Fibroblast of villous mesenchyme (primary cell): ENCODE data around the gene SORBS1. TPM values are rescaled to one million over a fixed set of nuclear protein-coding genes. Genes with fewer than 3 reads are reported as not detected.
A peak's percentile ranks its signal among the peaks of the same experiment; 100 is the strongest.

ENCODE experiments used
- DNase-seq: peaks from one replicate; pipeline ENCODE4 v3.0.0-alpha.2; 2010; ENCODE audit warnings: low read depth
- H3K4me3 ChIP-seq: 2 replicates; pipeline ENCODE4 v1.5.1; 2011; ENCODE audit warnings: low read depth, mild to moderate bottlenecking, low read length
- CTCF ChIP-seq: IDR thresholded peaks from 2 replicates; pipeline ENCODE4 v1.5.1; 2012; ENCODE audit warnings: low read depth, mild to moderate bottlenecking, low read length; ENCODE audit not compliant: insufficient read depth
- total RNA-seq: library from RNA; depleted of rRNA; stranded (reverse); fragments of >200 nt; gene quantifications from 2 replicates; pipeline ENCODE4 v1.2.3, GENCODE V29; 2012

Gene SORBS1
- total RNA-seq, 1 donor: 8.2 TPM

DNA sequence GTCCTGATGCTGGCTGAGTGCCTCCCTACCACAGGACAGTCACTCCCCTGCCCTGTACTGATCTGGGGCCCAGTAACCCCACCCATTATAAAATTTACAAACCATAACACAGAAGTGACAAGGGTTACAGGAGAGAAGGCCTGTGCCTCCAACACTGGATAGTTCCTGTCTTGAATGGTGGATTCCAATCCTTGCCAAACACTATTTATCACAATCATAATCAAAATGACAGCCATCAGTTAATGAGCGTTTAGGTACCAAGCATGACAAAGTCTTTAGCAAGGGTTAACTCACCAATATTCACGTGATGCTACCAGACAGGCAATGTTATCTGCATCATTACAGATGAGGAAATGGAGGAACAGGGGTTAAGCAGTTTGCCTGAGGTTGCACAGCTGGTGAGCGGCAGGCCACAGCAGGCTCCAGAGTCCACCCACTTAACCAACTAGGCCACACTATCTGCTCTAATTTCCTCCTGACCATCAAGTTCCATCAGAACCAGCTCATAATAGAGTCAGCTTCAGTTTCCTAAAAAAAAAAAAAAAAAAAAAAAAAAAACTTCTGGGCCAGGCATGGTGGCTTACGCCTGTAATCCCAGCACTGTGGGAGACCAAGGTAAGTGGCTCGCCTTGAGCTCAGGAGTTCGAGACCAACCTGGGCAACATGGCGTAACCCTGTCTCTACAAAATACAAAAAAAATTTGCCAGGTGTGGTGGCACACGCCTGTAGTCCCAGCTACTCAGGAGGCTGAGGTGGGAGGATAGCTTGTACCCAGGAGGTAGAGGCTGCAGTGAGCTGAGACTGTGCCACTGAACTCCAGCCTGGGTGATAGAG lies 284.6 kb downstream of the SORBS1 start:
- no peak overlapping the region for H3K4me3 ChIP-seq
- TF ChIP-seq CTCF: no peak
- DNase-seq: peak; percentile 77

DNA sequence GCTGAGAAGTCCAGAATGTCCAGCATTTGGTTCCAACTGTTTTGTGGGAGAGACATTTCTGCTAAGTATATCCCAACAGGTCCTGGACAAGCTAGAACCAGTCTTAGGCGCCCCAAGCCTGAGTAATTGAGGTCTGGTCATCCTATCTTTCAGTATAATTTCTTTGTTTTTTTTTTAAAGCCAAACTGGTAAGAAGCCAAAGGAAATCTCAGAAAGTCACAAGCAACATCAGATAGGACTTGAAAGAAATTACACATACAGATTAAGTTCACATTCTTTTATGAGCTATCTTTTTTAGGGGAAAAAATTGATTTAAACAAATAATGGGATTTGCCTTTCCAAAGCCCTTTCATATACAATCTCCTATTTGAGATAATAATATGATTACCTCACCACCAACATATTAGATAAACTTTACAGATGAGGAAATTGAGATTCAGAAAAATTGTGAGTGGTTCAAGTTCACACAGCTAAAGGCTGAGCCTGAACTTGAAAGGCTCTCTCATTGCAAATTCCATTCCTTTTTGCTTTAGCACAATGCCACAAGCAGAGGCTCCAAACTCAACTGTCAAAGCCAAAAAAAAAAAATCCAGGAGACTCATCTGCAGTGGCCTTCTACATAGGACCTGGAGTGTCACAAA lies 285.3 kb downstream of the SORBS1 start:
- H3K4me3 ChIP-seq: no peak overlapping the region
- peak; percentile 88 for DNase-seq
- TF ChIP-seq CTCF: no peak

DNA sequence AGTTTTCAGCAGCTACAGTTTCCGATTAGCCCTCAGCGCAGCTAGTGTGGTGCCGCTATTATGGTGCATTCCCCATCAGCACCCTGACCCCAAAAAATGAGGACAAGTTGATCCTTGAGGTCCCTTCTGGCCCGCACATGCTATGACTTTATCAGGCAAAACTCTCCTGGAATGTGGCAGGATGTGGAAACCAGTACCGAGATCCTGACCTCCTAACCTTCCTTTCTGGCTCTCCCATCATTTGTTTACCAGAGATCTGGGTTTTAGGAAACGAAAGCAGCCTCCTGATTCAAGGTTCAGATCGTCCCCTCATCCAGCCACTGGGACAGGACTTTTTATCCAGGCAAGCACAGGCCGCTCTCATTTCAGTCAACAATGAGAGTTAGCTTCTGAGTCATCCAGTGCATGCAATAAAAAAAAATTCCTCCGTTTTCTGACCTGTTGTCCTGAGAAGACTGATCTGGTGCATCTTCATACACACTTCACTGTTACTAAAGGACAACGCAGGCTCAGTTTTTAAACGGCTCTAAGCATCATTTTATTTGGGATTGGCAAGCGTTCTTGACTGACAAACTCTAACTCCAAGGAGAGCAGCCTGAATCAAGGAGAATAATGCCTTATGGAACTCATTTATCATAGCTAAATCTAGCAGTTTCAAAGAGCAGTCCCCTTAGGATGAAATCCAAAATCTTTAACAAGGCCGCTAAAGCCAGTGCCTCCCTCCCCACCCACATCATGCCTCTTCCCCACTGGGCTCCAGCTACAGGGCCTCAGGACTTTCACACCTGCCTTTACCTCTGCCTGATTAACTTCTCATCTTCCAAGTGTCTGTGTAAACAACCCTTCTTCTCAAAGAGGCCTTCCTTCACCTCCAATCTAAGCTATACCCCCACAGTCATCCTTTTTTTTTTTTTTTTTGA lies 287.5 kb downstream of the SORBS1 start:
- DNase-seq: peak; percentile 99
- TF ChIP-seq CTCF: no peak
- peak overlapping the region; percentile 19 for H3K4me3 ChIP-seq

DNA sequence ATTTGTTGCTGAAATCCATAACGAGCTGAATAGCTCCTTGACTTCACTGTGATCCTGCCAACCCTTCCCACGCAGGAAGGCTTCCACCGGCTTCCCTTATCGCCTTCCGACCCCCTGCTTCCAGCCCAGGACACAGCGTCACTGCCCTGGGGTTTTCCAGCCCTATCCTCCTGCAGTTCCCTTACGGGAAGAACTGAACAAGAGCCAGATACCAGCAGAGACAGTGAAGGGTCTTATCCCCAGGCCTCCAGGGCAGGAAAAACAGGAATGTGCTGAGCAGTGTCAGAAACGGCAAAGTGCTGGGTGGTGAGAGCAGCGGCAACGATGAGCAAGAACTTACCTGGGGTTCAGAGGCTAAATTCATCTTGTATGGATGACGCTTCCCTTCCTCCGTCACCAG lies 292.7 kb downstream of the SORBS1 start:
- H3K4me3 ChIP-seq: no peak overlapping the region
- no peak for TF ChIP-seq CTCF
- peak; percentile 86 for DNase-seq

DNA sequence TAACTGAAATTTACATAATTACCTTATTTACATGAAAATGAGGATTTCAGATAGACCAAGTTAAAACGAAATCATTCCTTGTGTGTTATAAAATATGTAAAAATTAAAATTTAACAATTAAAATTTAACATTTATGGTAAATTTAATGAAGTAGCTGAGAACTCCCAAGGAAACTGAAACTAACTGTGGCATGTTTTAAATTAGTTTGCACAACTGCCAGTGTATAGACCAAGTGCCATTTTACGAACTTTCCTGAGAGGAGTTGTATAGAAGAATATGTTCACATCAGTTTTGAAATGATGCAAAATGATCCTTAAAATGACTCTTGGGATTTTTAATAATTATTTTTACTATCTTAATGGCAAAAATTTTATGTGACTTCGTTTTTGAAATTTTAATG lies 293.9 kb downstream of the SORBS1 start:
- no peak for TF ChIP-seq CTCF

DNA sequence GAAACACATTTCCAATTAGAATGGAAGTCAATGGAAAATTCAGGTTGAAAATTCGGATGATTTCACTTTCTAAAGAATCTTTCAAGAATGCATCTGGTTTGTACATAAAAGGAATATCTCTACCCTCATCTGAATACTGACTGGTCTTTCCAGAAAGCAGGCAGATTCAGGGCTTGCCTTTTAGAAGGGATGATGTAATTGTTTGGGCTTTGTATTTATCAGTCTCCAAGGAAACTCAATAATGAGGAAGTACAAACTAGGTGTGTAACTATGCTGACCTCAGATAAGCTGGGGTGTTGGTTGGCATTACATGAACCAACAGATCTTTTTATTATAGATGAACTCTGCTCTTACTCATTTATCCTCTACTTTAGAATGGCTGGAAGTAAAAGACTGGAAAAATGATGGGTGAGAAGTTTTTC lies 294.5 kb downstream of the SORBS1 start:
- peak; percentile 90 for DNase-seq
- H3K4me3 ChIP-seq: no peak overlapping the region
- TF ChIP-seq CTCF: no peak

More for the DNA sequence above, 293.9 kb downstream of the SORBS1 start:
- no peak for DNase-seq
- no peak overlapping the region for H3K4me3 ChIP-seq
